Testis (tissue), 2 donors: Measurements from ENCODE around the gene AP1S2.

Source experiments
- CTCF ChIP-seq, 3 experiments: fragments of 450-650 bp in 2 of 3; fragments of 200-600 bp in 1 of 3; sonication (generic) in 1 of 3; IDR thresholded peaks; one replicate each; pipeline ENCODE4 v1.5.1; 2016 to 2019; ENCODE audit warnings: antibody characterized with exemption in 3 of 3, mild to moderate bottlenecking in 2 of 3, moderate library complexity in 1 of 3
- POLR2A ChIP-seq: fragments of 450-650 bp; IDR thresholded peaks from one replicate; pipeline ENCODE4 v1.6.1; 2017; ENCODE audit warnings: antibody characterized with exemption, mild to moderate bottlenecking, moderate library complexity

GRCh38 chrX:15815779-15816437 is 38.7 kb downstream of the AP1S2 start:
- TF ChIP-seq POLR2A (no peak), CTCF (IDR thresholded peaks at IDR 0.05) (no peak)
